SK-N-SH (cell line): ENCODE results near the gene CACNA2D3. TPM values are rescaled to one million over a fixed set of nuclear protein-coding genes. Genes with fewer than 3 reads are reported as not detected.

Experiments
- CTCF ChIA-PET: fragments of 300-600, 350-600 bp; formaldehyde crosslinking; extraction: SDS; loops from one replicate; lab custom pipeline; 2021; lab: Yijun Ruan, JAX
- POLR2A ChIA-PET: fragments of 350-600 bp; sonication (Branson Sonifier 250); formaldehyde crosslinking; extraction: SDS; loops from one replicate; lab custom pipeline; 2020; ENCODE audit warnings: antibody characterized with exemption, inconsistent platforms; lab: Yijun Ruan, JAX
- DNase-seq: peaks from one replicate; pipeline ENCODE4 v3.0.0; 2012
- H2AFZ ChIP-seq: fragments of 200-600 bp; sonication (generic); 2 replicates; pipeline ENCODE4 v1.8.1; 2016; ENCODE audit warnings: antibody characterized with exemption, mild to moderate bottlenecking, low read depth
- H3F3A ChIP-seq: fragments of 200-600 bp; sonication (generic); replicated peaks from 2 replicates; pipeline ENCODE3; 2016; ENCODE audit warnings: antibody characterized with exemption, mild to moderate bottlenecking; ENCODE audit not compliant: insufficient read depth
- H3K27ac ChIP-seq, 2 experiments: fragments of 200-500 bp in 1 of 2; fragments of 200-600 bp in 1 of 2; sonication (Bioruptor generic) in 1 of 2; sonication (generic), shearing (Covaris generic) in 1 of 2; 2 replicates each; pipeline versions ENCODE4 v1.5.1 to v1.6.1; 2014 to 2016; ENCODE audit warnings: low read depth in 2 of 2, inconsistent platforms in 1 of 2, low read length in 1 of 2, mild to moderate bottlenecking in 1 of 2, mixed read lengths in 1 of 2
- H3K27me3 ChIP-seq: fragments of 200-600 bp; sonication (generic), shearing (Covaris generic); 2 replicates; pipeline ENCODE4 v1.6.1; 2016; ENCODE audit warnings: mixed run types; ENCODE audit not compliant: insufficient read depth
- H3K36me3 ChIP-seq, 2 experiments: fragments of 200-500 bp in 1 of 2; fragments of 200-600 bp in 1 of 2; sonication (Bioruptor generic) in 1 of 2; sonication (generic) in 1 of 2; replicated peaks in 1 of 2; 2 replicates each; pipeline versions ENCODE3 to v1.5.1; 2014 to 2016; ENCODE audit warnings: low read length in 1 of 2, mild to moderate bottlenecking in 1 of 2; ENCODE audit not compliant: insufficient read depth in 2 of 2, control insufficient read depth in 1 of 2
- H3K4me1 ChIP-seq, 2 experiments: fragments of 200-500 bp in 1 of 2; fragments of 200-600 bp in 1 of 2; sonication (Bioruptor generic) in 1 of 2; sonication (generic), shearing (Covaris generic) in 1 of 2; 2 replicates each; pipeline versions ENCODE4 v1.5.1 to v1.6.1; 2014 to 2016; ENCODE audit warnings: low read depth in 1 of 2, low read length in 1 of 2, mixed run types in 1 of 2; ENCODE audit not compliant: insufficient read depth in 2 of 2, control insufficient read depth in 1 of 2
- H3K4me2 ChIP-seq: fragments of 200-600 bp; sonication (generic), shearing (Covaris generic); 2 replicates; pipeline ENCODE4 v1.6.1; 2017; ENCODE audit warnings: mixed run types
- H3K4me3 ChIP-seq, 2 experiments: fragments of 200-500 bp in 1 of 2; fragments of 200-600 bp in 1 of 2; sonication (Bioruptor generic) in 1 of 2; sonication (generic), shearing (Covaris generic) in 1 of 2; 2 replicates each; pipeline versions ENCODE4 v1.5.1 to v1.8.1; 2014 to 2016; ENCODE audit warnings: low read depth in 2 of 2, inconsistent platforms in 1 of 2, low read length in 1 of 2, mild to moderate bottlenecking in 1 of 2, mixed read lengths in 1 of 2, moderate library complexity in 1 of 2
- H3K79me2 ChIP-seq: fragments of 200-600 bp; sonication (generic); 2 replicates; pipeline ENCODE4 v1.8.1; 2017; ENCODE audit warnings: mild to moderate bottlenecking; ENCODE audit not compliant: insufficient read depth
- H3K9ac ChIP-seq: fragments of 200-600 bp; sonication (generic); 2 replicates; pipeline ENCODE4 v1.6.1; 2017; ENCODE audit warnings: mixed run types
- H3K9me2 ChIP-seq: fragments of 200-600 bp; sonication (generic); 2 replicates; pipeline ENCODE4 v1.6.1; 2017; ENCODE audit warnings: mixed run types
- H3K9me3 ChIP-seq: fragments of 200-600 bp; sonication (generic); 2 replicates; pipeline ENCODE4 v1.6.1; 2017; ENCODE audit warnings: mixed run types, mild to moderate bottlenecking, moderate library complexity
- H4K20me1 ChIP-seq: fragments of 200-600 bp; sonication (generic); 2 replicates; pipeline ENCODE4 v1.6.1; 2017; ENCODE audit warnings: mild to moderate bottlenecking, mixed run types; ENCODE audit not compliant: insufficient read depth
- FOXM1 ChIP-seq: IDR thresholded peaks from 2 replicates; pipeline ENCODE4 v1.4.0; 2012; ENCODE audit warnings: low read depth, mild to moderate bottlenecking
- GABPA ChIP-seq: IDR thresholded peaks from 2 replicates; pipeline ENCODE4 v1.4.0; 2012; ENCODE audit warnings: low read depth, mild to moderate bottlenecking
- GATA2 ChIP-seq: sonication (generic); formaldehyde crosslinking; IDR thresholded peaks from 2 replicates; pipeline ENCODE4 v1.5.0; 2020; ENCODE audit warnings: mild to moderate bottlenecking, missing genetic modification reagents
- MEF2A ChIP-seq: IDR thresholded peaks from 2 replicates; pipeline ENCODE4 v1.4.0; 2012; ENCODE audit warnings: low read depth, borderline replicate concordance
- MXI1 ChIP-seq: IDR thresholded peaks from 2 replicates; pipeline ENCODE4 v1.6.1; 2012; ENCODE audit warnings: mild to moderate bottlenecking, low read depth, low read length, improper control_type of control experiment
- NFIC ChIP-seq: IDR thresholded peaks from 2 replicates; pipeline ENCODE4 v1.4.0; 2012; ENCODE audit warnings: borderline replicate concordance
- NRF1 ChIP-seq: IDR thresholded peaks from 2 replicates; pipeline ENCODE4 v1.6.1; 2012; ENCODE audit warnings: low read depth, mild to moderate bottlenecking, low read length
- PBX3 ChIP-seq: IDR thresholded peaks from 2 replicates; pipeline ENCODE4; 2012
- REST ChIP-seq: IDR thresholded peaks from 2 replicates; pipeline ENCODE4 v1.6.1; 2012; ENCODE audit warnings: mild to moderate bottlenecking, low read depth, low read length, moderate library complexity
- RFX5 ChIP-seq: IDR thresholded peaks from 2 replicates; pipeline ENCODE4 v1.6.1; 2012; ENCODE audit warnings: mild to moderate bottlenecking, improper control_type of control experiment, low read length
- SMC3 ChIP-seq: IDR thresholded peaks from 2 replicates; pipeline ENCODE4 v1.6.1; 2012; ENCODE audit warnings: low read depth, low read length, improper control_type of control experiment
- WGBS: methylation state at CpG from one replicate; pipeline ENCODE4 v1.1.6; 2017; ENCODE audit warnings: low lambda C conversion rate; 5-methylcytosine and 5-hydroxymethylcytosine counted together
- polyA plus RNA-seq, 3 experiments: library from polyadenylated mRNA; depleted of rRNA; stranded (reverse); fragments of >200 nt; gene quantifications; 2 replicates each; pipeline ENCODE4 v1.2.3, GENCODE V29; 2012

Gene CACNA2D3
- polyA plus RNA-seq, 1 of the 3 experiments (the other 2 are of a cell fraction): 0.15 TPM

- no peak for DNase-seq
These were observed 497.2 kb downstream of the CACNA2D3 start for GRCh38 chr3:54619531-54619930.

More at GRCh38 chr3:54619531-54619930, 497.2 kb downstream of the CACNA2D3 start:
- no peaks in the 10 kb centered on the region for H3K36me3 ChIP-seq
- no peaks in the 10 kb centered on the region for H4K20me1 ChIP-seq
- TF ChIP-seq NRF1 (no peak), MEF2A (no peak), GABPA (no peak), GATA2 (CRISPR knock-in tag) (no peak), MXI1 (no peak), SMC3 (no peak), FOXM1 (no peak), RFX5 (no peak), PBX3 (no peak), NFIC (no peak), REST (no peak)
- H2AFZ ChIP-seq: no peak overlapping the region
- H3K79me2 ChIP-seq: no peaks in the 10 kb centered on the region
- WGBS: 13% methylated on average over 3 of the region's 3 CpGs
- no peak overlapping the region for H3K9ac ChIP-seq
- no peaks in the 10 kb centered on the region for H3K27me3 ChIP-seq
- peaks cover 0 to 25% of the 10 kb centered on the region in 2 experiments; a peak in 2 of 4 replicates for H3K4me1 ChIP-seq
- H3K9me3 ChIP-seq: no peaks in the 10 kb centered on the region
- no peak overlapping the region for H3K4me3 ChIP-seq
- H3K9me2 ChIP-seq: no peaks in the 10 kb centered on the region
- no peak overlapping the region for H3K4me2 ChIP-seq
- no peaks in the 10 kb centered on the region for H3F3A ChIP-seq
- no peak overlapping the region for H3K27ac ChIP-seq
- CTCF ChIA-PET: interaction anchor here (1.4 kb wide), 1 partner anchor 11 kb away, joined by 4 read pairs; no protein-coding TSS in a partner anchor
- POLR2A ChIA-PET: no interaction called here
